B cell (primary cell): ENCODE results near the gene PDE6B.

ENCODE experiments used
- EZH2 ChIP-seq: IDR thresholded peaks from 2 replicates; pipeline ENCODE4 v1.6.1; 2012; ENCODE audit warnings: borderline replicate concordance, low read depth, mild to moderate bottlenecking, moderate library complexity, low read length; ENCODE audit not compliant: insufficient read depth, poor library complexity, severe bottlenecking
- TF ChIP-seq, protein P1 (sequence below): fragments of 200-600 bp; IDR thresholded peaks from one replicate; pipeline ENCODE4 v1.8.0; 2022; ENCODE audit warnings: antibody characterized with exemption, mild to moderate bottlenecking

- TF ChIP-seq, protein P1, sequence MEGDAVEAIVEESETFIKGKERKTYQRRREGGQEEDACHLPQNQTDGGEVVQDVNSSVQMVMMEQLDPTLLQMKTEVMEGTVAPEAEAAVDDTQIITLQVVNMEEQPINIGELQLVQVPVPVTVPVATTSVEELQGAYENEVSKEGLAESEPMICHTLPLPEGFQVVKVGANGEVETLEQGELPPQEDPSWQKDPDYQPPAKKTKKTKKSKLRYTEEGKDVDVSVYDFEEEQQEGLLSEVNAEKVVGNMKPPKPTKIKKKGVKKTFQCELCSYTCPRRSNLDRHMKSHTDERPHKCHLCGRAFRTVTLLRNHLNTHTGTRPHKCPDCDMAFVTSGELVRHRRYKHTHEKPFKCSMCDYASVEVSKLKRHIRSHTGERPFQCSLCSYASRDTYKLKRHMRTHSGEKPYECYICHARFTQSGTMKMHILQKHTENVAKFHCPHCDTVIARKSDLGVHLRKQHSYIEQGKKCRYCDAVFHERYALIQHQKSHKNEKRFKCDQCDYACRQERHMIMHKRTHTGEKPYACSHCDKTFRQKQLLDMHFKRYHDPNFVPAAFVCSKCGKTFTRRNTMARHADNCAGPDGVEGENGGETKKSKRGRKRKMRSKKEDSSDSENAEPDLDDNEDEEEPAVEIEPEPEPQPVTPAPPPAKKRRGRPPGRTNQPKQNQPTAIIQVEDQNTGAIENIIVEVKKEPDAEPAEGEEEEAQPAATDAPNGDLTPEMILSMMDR: no peak
- no peak for TF ChIP-seq EZH2
These were observed 35.0 kb upstream of the PDE6B start for GRCh38 chr4:590313-590841.
